A673 (cell line): ENCODE results near the gene MEX3D. TPM values are rescaled to one million over a fixed set of nuclear protein-coding genes. Genes with fewer than 3 reads are reported as not detected.

Experiments used
- BruUV-seq: library from RNA; stranded (reverse); fragments of 400-500 nt; replicated peaks from 2 replicates; lab custom pipeline; 2021; lab: Mats Ljungman, UMichigan
- CTCF ChIA-PET: fragments of 300-600 bp; sonication (Branson Sonifier 250); formaldehyde crosslinking; loops from one replicate; lab custom pipeline; 2022; ENCODE audit warnings: antibody characterized with exemption; lab: Charles Lee
- POLR2A ChIA-PET: fragments of 300-600 bp; sonication (Branson Sonifier 250); formaldehyde crosslinking; loops from one replicate; lab custom pipeline; 2022; ENCODE audit warnings: antibody characterized with exemption; ENCODE audit not compliant: low non-redundant PET; lab: Charles Lee
- DNase-seq: peaks from one replicate; pipeline ENCODE4 v3.0.0-alpha.2; 2015; ENCODE audit warnings: low spot score
- H3K27ac ChIP-seq: fragments of 200-600 bp; sonication (generic); 2 replicates; pipeline ENCODE4 v1.5.1; 2016; ENCODE audit warnings: mixed run types, low read depth, mild to moderate bottlenecking, mixed read lengths, antibody characterized with exemption, low read length; ENCODE audit not compliant: poor library complexity, severe bottlenecking
- H3K27me3 ChIP-seq: fragments of 200-600 bp; sonication (generic); replicated peaks from 2 replicates; pipeline ENCODE4 v1.6.1; 2017; ENCODE audit warnings: mixed run types, low read depth, mild to moderate bottlenecking, mixed read lengths, antibody characterized with exemption, low read length; ENCODE audit not compliant: insufficient read depth, poor library complexity
- H3K36me3 ChIP-seq: fragments of 200-600 bp; sonication (generic); 2 replicates; pipeline ENCODE4 v1.6.1; 2016; ENCODE audit warnings: mixed run types, mild to moderate bottlenecking, mixed read lengths, antibody characterized with exemption, low read length; ENCODE audit not compliant: insufficient read depth, poor library complexity, severe bottlenecking
- H3K4me1 ChIP-seq: fragments of 200-600 bp; sonication (generic); 2 replicates; pipeline ENCODE4 v1.6.1; 2017; ENCODE audit warnings: mixed run types, mild to moderate bottlenecking, mixed read lengths, antibody characterized with exemption, low read length; ENCODE audit not compliant: insufficient read depth, poor library complexity, severe bottlenecking
- H3K4me3 ChIP-seq: fragments of 200-600 bp; sonication (generic); 2 replicates; pipeline ENCODE4 v1.5.1; 2016; ENCODE audit warnings: low read depth, mixed run types, mild to moderate bottlenecking, mixed read lengths, low read length; ENCODE audit not compliant: poor library complexity, severe bottlenecking
- H3K9me3 ChIP-seq: fragments of 200-600 bp; sonication (generic); 2 replicates; pipeline ENCODE4 v1.6.1; 2016; ENCODE audit warnings: mixed run types, low read depth, mild to moderate bottlenecking, mixed read lengths, antibody characterized with exemption, low read length; ENCODE audit not compliant: poor library complexity, severe bottlenecking
- EZH2 ChIP-seq: fragments of 200-600 bp; sonication (generic); IDR thresholded peaks from 2 replicates; pipeline ENCODE4 v1.6.1; 2017; ENCODE audit warnings: borderline replicate concordance, low read depth, mild to moderate bottlenecking, mixed read lengths, antibody characterized with exemption, low read length; ENCODE audit not compliant: poor library complexity, severe bottlenecking
- intact Hi-C: fragments of 100-400 bp; cut with micrococcal nuclease; formaldehyde crosslinking; loops from one replicate; pipeline ENCODE4 v1.10.0; 2022; ENCODE audit not compliant: unreplicated experiment
- total RNA-seq: library from RNA; stranded (reverse); gene quantifications from 2 replicates; pipeline ENCODE4 v1.2.3, GENCODE V29; 2021
- TF ChIP-seq, protein P1 (sequence below): fragments of 300-800, 200-600 bp; sonication (generic); conservative IDR thresholded peaks from 2 replicates; pipeline ENCODE4 v1.5.1; 2017; ENCODE audit warnings: low read depth, mild to moderate bottlenecking, antibody characterized with exemption, low read length, moderate library complexity, mixed read lengths

The MEX3D gene
- total RNA-seq, 1 experiment from 2014 or later, result 60.0 TPM

DNA sequence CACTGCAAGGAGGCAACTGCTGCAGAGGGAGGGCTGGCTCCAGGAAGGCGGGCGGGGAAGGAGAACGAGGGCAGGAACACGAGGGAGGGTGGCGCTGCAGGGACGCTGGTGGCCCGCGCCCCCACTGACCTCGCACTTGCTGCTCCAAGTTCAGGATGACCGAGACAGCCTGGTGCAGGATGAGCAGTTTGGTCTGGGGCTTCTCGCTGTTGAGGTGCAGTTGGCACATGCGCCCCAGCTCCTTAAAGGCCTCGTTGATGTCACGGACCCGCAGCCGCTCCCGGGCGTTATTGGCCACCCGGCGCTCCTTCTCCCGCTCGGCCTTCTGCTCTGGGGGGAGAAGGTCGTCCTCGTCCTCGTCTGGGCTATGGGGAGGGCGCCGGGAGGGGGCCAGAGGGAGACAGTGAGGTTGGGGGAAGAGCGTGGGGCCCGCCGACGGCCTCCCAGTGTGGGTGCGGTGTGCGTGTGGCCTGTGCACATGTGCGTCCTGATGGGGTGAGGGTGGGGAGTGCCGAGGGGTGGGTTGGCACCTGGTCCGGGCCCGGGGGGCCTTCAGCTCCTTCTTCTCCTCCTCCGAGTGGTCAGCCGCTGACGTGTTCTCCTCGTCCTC lies 47.1 kb upstream of the MEX3D start:
- H3K4me1 ChIP-seq, result no peaks in the 10 kb centered on the region
- ChIA-PET POLR2A (interaction anchor here (0.6 kb wide), 1 partner anchor 19 kb away, joined by 3 read pairs; no protein-coding TSS in a partner anchor), CTCF (interaction anchor here (0.5 kb wide), 1 partner anchor 67 kb away, joined by 8 read pairs; no protein-coding TSS in a partner anchor)
- no peak for DNase-seq
- TF ChIP-seq EZH2, result no peak
- TF ChIP-seq, protein P1, sequence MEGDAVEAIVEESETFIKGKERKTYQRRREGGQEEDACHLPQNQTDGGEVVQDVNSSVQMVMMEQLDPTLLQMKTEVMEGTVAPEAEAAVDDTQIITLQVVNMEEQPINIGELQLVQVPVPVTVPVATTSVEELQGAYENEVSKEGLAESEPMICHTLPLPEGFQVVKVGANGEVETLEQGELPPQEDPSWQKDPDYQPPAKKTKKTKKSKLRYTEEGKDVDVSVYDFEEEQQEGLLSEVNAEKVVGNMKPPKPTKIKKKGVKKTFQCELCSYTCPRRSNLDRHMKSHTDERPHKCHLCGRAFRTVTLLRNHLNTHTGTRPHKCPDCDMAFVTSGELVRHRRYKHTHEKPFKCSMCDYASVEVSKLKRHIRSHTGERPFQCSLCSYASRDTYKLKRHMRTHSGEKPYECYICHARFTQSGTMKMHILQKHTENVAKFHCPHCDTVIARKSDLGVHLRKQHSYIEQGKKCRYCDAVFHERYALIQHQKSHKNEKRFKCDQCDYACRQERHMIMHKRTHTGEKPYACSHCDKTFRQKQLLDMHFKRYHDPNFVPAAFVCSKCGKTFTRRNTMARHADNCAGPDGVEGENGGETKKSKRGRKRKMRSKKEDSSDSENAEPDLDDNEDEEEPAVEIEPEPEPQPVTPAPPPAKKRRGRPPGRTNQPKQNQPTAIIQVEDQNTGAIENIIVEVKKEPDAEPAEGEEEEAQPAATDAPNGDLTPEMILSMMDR, result no peak
- H3K36me3 ChIP-seq, result peaks cover 90% of the 10 kb centered on the region
- no peaks in the 10 kb centered on the region for H3K9me3 ChIP-seq
- no peaks in the 10 kb centered on the region for H3K27me3 ChIP-seq
- H3K27ac ChIP-seq, result no peak overlapping the region
- intact Hi-C loops, result no loop called here
- H3K4me3 ChIP-seq, result no peak overlapping the region
- BruUV-seq, result no TSS peak

DNA sequence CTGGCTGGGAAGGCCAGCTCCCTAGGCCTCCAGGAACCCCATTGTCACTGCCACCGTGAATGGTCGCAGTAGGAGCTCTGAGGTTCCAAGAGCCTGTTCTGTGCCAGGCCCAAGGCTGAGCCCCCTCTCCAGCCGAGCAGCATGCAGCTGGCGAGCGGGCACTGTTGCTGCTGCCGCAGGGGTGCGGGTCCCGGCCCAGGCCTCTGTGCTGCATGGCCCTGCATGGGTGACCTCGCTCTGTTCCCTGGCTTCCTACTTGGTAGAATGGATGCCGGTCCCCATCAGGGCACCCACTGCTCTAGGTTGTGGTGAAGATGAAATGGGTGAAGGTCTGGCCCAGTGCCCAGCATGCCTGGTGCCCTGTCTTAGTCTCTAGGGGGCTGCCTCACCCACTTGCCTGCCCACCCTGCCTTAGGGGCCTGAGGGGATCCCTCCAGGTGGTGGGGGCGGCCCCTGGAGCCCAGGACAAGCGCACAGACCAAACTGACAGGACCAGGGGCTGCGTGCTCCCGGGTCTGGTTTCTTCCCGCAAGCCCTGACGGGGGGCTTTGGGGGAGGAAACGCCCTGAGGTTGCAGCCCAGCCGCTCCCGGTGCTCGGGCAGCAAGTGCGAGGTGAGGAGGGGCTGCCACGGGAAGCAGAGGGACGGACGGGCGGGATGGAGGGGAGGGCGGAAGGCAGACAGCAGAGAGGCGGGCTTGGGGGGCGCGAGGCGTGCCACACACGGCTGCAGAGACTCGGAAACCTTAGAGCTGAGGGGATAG lies 45.9 kb upstream of the MEX3D start:
- TF ChIP-seq, protein P1, result no peak
- no peak for TF ChIP-seq EZH2
- Histone ChIP-seq H3K4me3 (no peak overlapping the region), H3K27me3 (no peaks in the 10 kb centered on the region), H3K36me3 (peaks cover 83% of the 10 kb centered on the region), H3K9me3 (no peaks in the 10 kb centered on the region), H3K4me1 (no peaks in the 10 kb centered on the region), H3K27ac (no peak overlapping the region)
- intact Hi-C loops, result no loop called here
- CTCF ChIA-PET, result no interaction called here
- DNase-seq, result no peak
- no TSS peak for BruUV-seq
- POLR2A ChIA-PET, result no interaction called here

DNA sequence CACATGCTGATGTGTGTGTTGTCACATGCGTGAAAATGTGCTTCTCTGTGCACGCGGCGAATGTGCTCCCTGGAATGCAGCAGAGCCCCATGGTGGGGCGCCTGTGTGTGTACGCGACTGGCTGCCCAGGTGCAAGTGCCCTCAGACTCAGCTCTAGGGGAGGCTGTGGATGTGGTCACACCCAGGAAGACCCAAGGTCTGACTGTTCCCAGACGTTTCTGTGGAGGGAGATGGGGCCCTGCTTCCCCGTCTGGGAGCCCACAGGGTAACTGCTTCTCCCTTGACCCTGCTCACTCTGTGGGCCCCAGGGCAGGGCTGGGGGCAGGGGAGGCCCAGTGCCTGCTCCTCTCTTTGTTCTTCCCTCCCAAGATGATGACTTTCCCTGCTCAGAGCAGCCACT lies 45.0 kb upstream of the MEX3D start:
- Histone ChIP-seq H3K4me1 (no peaks in the 10 kb centered on the region), H3K4me3 (no peak overlapping the region), H3K27me3 (no peaks in the 10 kb centered on the region), H3K9me3 (no peaks in the 10 kb centered on the region), H3K27ac (no peak overlapping the region), H3K36me3 (peaks cover 75% of the 10 kb centered on the region)
- DNase-seq, result no peak
- TF ChIP-seq, protein P1, result no peak
- no peak for TF ChIP-seq EZH2
- ChIA-PET POLR2A (interaction anchor here (0.8 kb wide), 1 partner anchor 642 kb away, joined by 32 read pairs; no protein-coding TSS in a partner anchor), CTCF (no interaction called here)
- intact Hi-C loops, result no loop called here
- BruUV-seq, result no TSS peak
